H9 (cell line): Measurements from ENCODE around the gene SEPTIN5. TPM values are rescaled to one million over a fixed set of nuclear protein-coding genes. Genes with fewer than 3 reads are reported as not detected.

Source experiments
- DNase-seq: peaks from one replicate; pipeline ENCODE4 v3.0.0-alpha.2; 2017
- H2AFZ ChIP-seq: one replicate; pipeline ENCODE4 v1.6.1; 2013; ENCODE audit warnings: mild to moderate bottlenecking, low read length, control low read depth, moderate library complexity
- H2AK5ac ChIP-seq: 2 replicates; pipeline ENCODE4 v1.6.1; 2013; ENCODE audit warnings: low read length, control low read depth, mixed read lengths; ENCODE audit not compliant: insufficient read length
- H2BK120ac ChIP-seq: one replicate; pipeline ENCODE4 v1.6.1; 2013; ENCODE audit warnings: low read depth, mild to moderate bottlenecking, low read length, control low read depth, inconsistent platforms; ENCODE audit not compliant: poor library complexity, severe bottlenecking
- H2BK12ac ChIP-seq: 2 replicates; pipeline ENCODE4 v1.6.1; 2013; ENCODE audit warnings: low read length, control low read depth, mixed read lengths, low read depth; ENCODE audit not compliant: insufficient read length
- H2BK15ac ChIP-seq: 2 replicates; pipeline ENCODE4 v1.6.1; 2013; ENCODE audit warnings: low read depth, low read length, control low read depth
- H2BK20ac ChIP-seq: one replicate; pipeline ENCODE4 v1.6.1; 2013; ENCODE audit warnings: low read depth, mild to moderate bottlenecking, low read length, control low read depth, inconsistent platforms; ENCODE audit not compliant: poor library complexity, severe bottlenecking
- H2BK5ac ChIP-seq: 2 replicates; pipeline ENCODE4 v1.6.1; 2013; ENCODE audit warnings: low read length, control low read depth, mixed read lengths; ENCODE audit not compliant: insufficient read length
- H3K14ac ChIP-seq: 2 replicates; pipeline ENCODE4 v1.6.1; 2013; ENCODE audit warnings: low read length, control low read depth; ENCODE audit not compliant: insufficient read depth
- H3K18ac ChIP-seq: 2 replicates; pipeline ENCODE4 v1.6.1; 2013; ENCODE audit warnings: low read depth, mild to moderate bottlenecking, mixed read lengths, low read length, control low read depth; ENCODE audit not compliant: insufficient read length
- H3K23ac ChIP-seq: 2 replicates; pipeline ENCODE4 v1.6.1; 2013; ENCODE audit warnings: low read length, control low read depth, mixed read lengths, low read depth; ENCODE audit not compliant: insufficient read length
- H3K23me2 ChIP-seq: 2 replicates; pipeline ENCODE4 v1.6.1; 2013; ENCODE audit warnings: low read depth, mild to moderate bottlenecking, mixed read lengths, low read length, control low read depth; ENCODE audit not compliant: insufficient read length, poor library complexity, severe bottlenecking
- H3K27ac ChIP-seq: 2 replicates; pipeline ENCODE4 v1.5.1; 2013; ENCODE audit warnings: low read length, control low read depth, mixed read lengths, low read depth; ENCODE audit not compliant: insufficient read length
- H3K27me3 ChIP-seq: 2 replicates; pipeline ENCODE4 v1.6.1; 2013; ENCODE audit warnings: low read length, control low read depth, inconsistent platforms; ENCODE audit not compliant: insufficient read depth
- H3K4ac ChIP-seq: 2 replicates; pipeline ENCODE4 v1.6.1; 2013; ENCODE audit warnings: low read depth, mild to moderate bottlenecking, control low read depth, inconsistent platforms, low read length, moderate library complexity
- H3K4me1 ChIP-seq: 2 replicates; pipeline ENCODE4 v1.6.1; 2013; ENCODE audit warnings: low read length, control low read depth, inconsistent platforms; ENCODE audit not compliant: insufficient read depth
- H3K4me2 ChIP-seq: 2 replicates; pipeline ENCODE4 v1.6.1; 2013; ENCODE audit warnings: low read length, control low read depth, mixed read lengths; ENCODE audit not compliant: insufficient read length, insufficient read depth
- H3K56ac ChIP-seq: 2 replicates; pipeline ENCODE4 v1.6.1; 2013; ENCODE audit warnings: low read depth, mild to moderate bottlenecking, mixed read lengths, low read length, control low read depth; ENCODE audit not compliant: insufficient read length
- H3K79me1 ChIP-seq: 2 replicates; pipeline ENCODE4 v1.6.1; 2013; ENCODE audit warnings: low read depth, mild to moderate bottlenecking, moderate library complexity, low read length, control low read depth, inconsistent platforms; ENCODE audit not compliant: insufficient read depth, poor library complexity, severe bottlenecking
- H3K79me2 ChIP-seq: 2 replicates; pipeline ENCODE4 v1.6.1; 2013; ENCODE audit warnings: low read length, control low read depth, inconsistent platforms; ENCODE audit not compliant: insufficient read depth
- H3K9ac ChIP-seq: 2 replicates; pipeline ENCODE4 v1.6.1; 2013; ENCODE audit warnings: low read length, control low read depth, mixed read lengths; ENCODE audit not compliant: insufficient read length; ENCODE audit errors: extremely low read depth
- H3K9me3 ChIP-seq: one replicate; pipeline ENCODE4 v1.6.1; 2013; ENCODE audit warnings: low read depth, low read length, inconsistent platforms; ENCODE audit not compliant: control insufficient read depth
- H3T11ph ChIP-seq: one replicate; pipeline ENCODE4 v1.6.1; 2013; ENCODE audit warnings: mild to moderate bottlenecking, low read length, control low read depth, inconsistent platforms
- H4K20me1 ChIP-seq: one replicate; pipeline ENCODE4 v1.6.1; 2013; ENCODE audit not compliant: control insufficient read depth, insufficient read length, insufficient read depth
- H4K5ac ChIP-seq: 2 replicates; pipeline ENCODE4 v1.6.1; 2013; ENCODE audit warnings: low read depth, mild to moderate bottlenecking, mixed read lengths, low read length, control low read depth; ENCODE audit not compliant: insufficient read length
- H4K8ac ChIP-seq: replicated peaks from 2 replicates; pipeline ENCODE4 v1.6.1; 2013; ENCODE audit warnings: low read length, control low read depth, mixed read lengths, low read depth; ENCODE audit not compliant: insufficient read length
- H4K91ac ChIP-seq: 2 replicates; pipeline ENCODE4 v1.6.1; 2013; ENCODE audit warnings: low read depth, mild to moderate bottlenecking, moderate library complexity, mixed read lengths, low read length, control low read depth; ENCODE audit not compliant: insufficient read length
- H3K27ac Mint-ChIP-seq, 3 experiments: 2 replicates in 2 of 3; 3 replicates in 1 of 3; pipeline ENCODE4 v1.8.0; 2020 to 2021; ENCODE audit warnings: mixed read lengths in 3 of 3, mild to moderate bottlenecking in 1 of 3, moderate library complexity in 1 of 3
- H3K27me3 Mint-ChIP-seq: 2 replicates; pipeline ENCODE4 v1.8.0; 2021; ENCODE audit warnings: low read depth, mild to moderate bottlenecking, moderate library complexity, mixed read lengths
- H3K36me3 Mint-ChIP-seq, 3 experiments: 2 replicates in 2 of 3; 3 replicates in 1 of 3; pipeline ENCODE4 v1.8.0; 2020 to 2021; ENCODE audit warnings: low read depth in 3 of 3, mixed read lengths in 3 of 3; ENCODE audit not compliant: insufficient read depth in 1 of 3
- H3K4me1 Mint-ChIP-seq, 2 experiments: 2 replicates each; pipeline ENCODE4 v1.8.0; 2020; ENCODE audit warnings: mixed read lengths in 2 of 2
- H3K4me3 Mint-ChIP-seq, 2 experiments: 2 replicates in 1 of 2; 3 replicates in 1 of 2; pipeline ENCODE4 v1.8.0; 2020 to 2021; ENCODE audit warnings: mild to moderate bottlenecking in 2 of 2, mixed read lengths in 2 of 2, moderate library complexity in 1 of 2
- H3K9me3 Mint-ChIP-seq, 2 experiments: 2 replicates in 1 of 2; 3 replicates in 1 of 2; pipeline ENCODE4 v1.8.0; 2020; ENCODE audit warnings: mild to moderate bottlenecking in 2 of 2, mixed read lengths in 2 of 2, moderate library complexity in 1 of 2
- WGBS: extraction: QIAGEN DNeasy Blood & Tissue Kit; methylation state at CpG from one replicate; pipeline ENCODE4 v1.1.7; 2013; ENCODE audit warnings: missing lambda C conversion rate, low lambda C conversion rate, mixed read lengths; ENCODE audit not compliant: insufficient read length; ENCODE audit errors: extremely low coverage; 5-methylcytosine and 5-hydroxymethylcytosine counted together
- total RNA-seq: library from RNA; stranded (reverse); gene quantifications from 2 replicates; pipeline ENCODE4 v1.2.1, GENCODE V29; 2021
- TF ChIP-seq, protein P1 (sequence below): fragments of 200-600 bp; sonication (generic); conservative IDR thresholded peaks from 3 replicates; pipeline ENCODE4 v1.8.0; 2021; ENCODE audit warnings: antibody characterized with exemption, mild to moderate bottlenecking

Gene SEPTIN5
- total RNA-seq, 1 experiment from 2014 or later: 17.8 TPM

DNA sequence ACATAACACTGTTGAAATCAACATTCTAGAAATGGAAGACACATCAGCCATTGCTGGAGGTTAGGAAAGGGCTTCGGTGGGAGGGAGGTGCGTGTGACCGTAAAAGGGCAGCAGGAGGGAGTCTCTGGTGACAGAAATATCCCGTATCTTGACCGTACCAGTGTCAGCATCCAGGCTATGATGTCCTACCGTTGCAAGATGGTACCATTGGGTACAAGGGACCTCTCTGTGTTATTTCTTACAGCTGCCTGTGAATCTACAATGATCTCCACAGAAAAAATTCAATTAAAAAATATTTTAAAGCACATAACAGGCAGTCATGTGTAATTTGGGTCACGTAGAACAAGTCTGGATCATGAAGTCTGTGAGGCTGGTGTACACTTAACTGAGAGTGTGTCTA is 27.4 kb upstream of the SEPTIN5 start:
- WGBS: no CpG with 5 or more reads among the region's 7 CpGs
- Histone ChIP-seq H3K18ac (no peak overlapping the region), H3K23ac (no peak overlapping the region), H3K9me3 (no peaks in the 10 kb centered on the region), H3K4ac (no peak overlapping the region), H3K23me2 (no peaks in the 10 kb centered on the region), H2BK5ac (no peak overlapping the region), H3T11ph (no peak overlapping the region), H2AFZ (no peak overlapping the region), H3K79me2 (no peaks in the 10 kb centered on the region), H3K27me3 (no peaks in the 10 kb centered on the region), H3K14ac (no peak overlapping the region), H4K91ac (no peak overlapping the region), H3K56ac (no peak overlapping the region), H3K4me1 (peaks cover 6% of the 10 kb centered on the region; the same call in 1 of the 2 replicates), H3K27ac (no peak overlapping the region), H3K79me1 (no peaks in the 10 kb centered on the region), H2BK15ac (no peak overlapping the region), H2BK120ac (no peak overlapping the region), H2BK12ac (no peak overlapping the region), H4K20me1 (no peaks in the 10 kb centered on the region), H2AK5ac (no peak overlapping the region), H4K8ac (no peak overlapping the region), H3K4me2 (no peak overlapping the region), H2BK20ac (no peak overlapping the region), H4K5ac (no peak overlapping the region), H3K9ac (no peak overlapping the region)
- peaks cover 13% of the 10 kb centered on the region for H3K27me3 Mint-ChIP-seq
- H3K9me3 Mint-ChIP-seq: peaks cover 6 to 7% of the 10 kb centered on the region in 2 experiments; a peak in 2 of 5 replicates
- no peaks in the 10 kb centered on the region; a peak in 1 of 7 replicates for H3K36me3 Mint-ChIP-seq
- TF ChIP-seq, protein P1, sequence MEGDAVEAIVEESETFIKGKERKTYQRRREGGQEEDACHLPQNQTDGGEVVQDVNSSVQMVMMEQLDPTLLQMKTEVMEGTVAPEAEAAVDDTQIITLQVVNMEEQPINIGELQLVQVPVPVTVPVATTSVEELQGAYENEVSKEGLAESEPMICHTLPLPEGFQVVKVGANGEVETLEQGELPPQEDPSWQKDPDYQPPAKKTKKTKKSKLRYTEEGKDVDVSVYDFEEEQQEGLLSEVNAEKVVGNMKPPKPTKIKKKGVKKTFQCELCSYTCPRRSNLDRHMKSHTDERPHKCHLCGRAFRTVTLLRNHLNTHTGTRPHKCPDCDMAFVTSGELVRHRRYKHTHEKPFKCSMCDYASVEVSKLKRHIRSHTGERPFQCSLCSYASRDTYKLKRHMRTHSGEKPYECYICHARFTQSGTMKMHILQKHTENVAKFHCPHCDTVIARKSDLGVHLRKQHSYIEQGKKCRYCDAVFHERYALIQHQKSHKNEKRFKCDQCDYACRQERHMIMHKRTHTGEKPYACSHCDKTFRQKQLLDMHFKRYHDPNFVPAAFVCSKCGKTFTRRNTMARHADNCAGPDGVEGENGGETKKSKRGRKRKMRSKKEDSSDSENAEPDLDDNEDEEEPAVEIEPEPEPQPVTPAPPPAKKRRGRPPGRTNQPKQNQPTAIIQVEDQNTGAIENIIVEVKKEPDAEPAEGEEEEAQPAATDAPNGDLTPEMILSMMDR: no peak
- no peak overlapping the region; a peak in 1 of 5 replicates for H3K4me3 Mint-ChIP-seq
- no peak for DNase-seq
- peaks cover 16 to 18% of the 10 kb centered on the region in 2 experiments for H3K4me1 Mint-ChIP-seq
- no peak overlapping the region for H3K27ac Mint-ChIP-seq
